Activated T-helper 2 cell treated with anti-CD3 and anti-CD28 coated beads, Interferon-gamma antibody, Interleukin-2, Interleukin-4, amounts not matched to agents 10 μg/mL and 5 μg/mL and 100 μg/mL, durations not matched to agents 14 hours and 24 hours and 36 hours (primary cell): ENCODE measurements around the gene RASAL2. TPM values are rescaled to one million over a fixed set of nuclear protein-coding genes. Genes with fewer than 3 reads are reported as not detected.
"Not testable (repeated sequence)": the region's sequence is repeated elsewhere in the genome, so short reads cannot be mapped to it uniquely, and the experiment has no call there.

ENCODE experiments used
- DNase-seq: peaks from one replicate; pipeline ENCODE4 v3.0.0; 2021; ENCODE audit warnings: low spot score
- H3K27ac Mint-ChIP-seq: one replicate; pipeline ENCODE4 v1.8.0; 2021; ENCODE audit warnings: mixed read lengths
- H3K27me3 Mint-ChIP-seq: one replicate; pipeline ENCODE4 v1.8.0; 2021; ENCODE audit warnings: low read depth, mixed read lengths
- H3K36me3 Mint-ChIP-seq: one replicate; pipeline ENCODE4 v1.8.0; 2021; ENCODE audit warnings: low read depth, mixed read lengths
- H3K4me1 Mint-ChIP-seq: one replicate; pipeline ENCODE4 v1.8.0; 2021; ENCODE audit warnings: low read depth, mixed read lengths
- H3K4me3 Mint-ChIP-seq: one replicate; pipeline ENCODE4 v1.8.0; 2021; ENCODE audit warnings: low read depth, mild to moderate bottlenecking, moderate library complexity, mixed read lengths
- H3K9me3 Mint-ChIP-seq: one replicate; pipeline ENCODE4 v1.8.0; 2021; ENCODE audit warnings: mixed read lengths
- intact Hi-C: fragments of 100-400 bp; cut with micrococcal nuclease; formaldehyde crosslinking; loops from one replicate; pipeline ENCODE4 v1.15.1; 2023
- total RNA-seq: library from RNA; stranded (reverse); gene quantifications from 2 replicates; pipeline ENCODE4 v1.2.3, GENCODE V29; 2022

The RASAL2 gene
- total RNA-seq, 1 donor from 2014 or later = 0.43 TPM

DNA sequence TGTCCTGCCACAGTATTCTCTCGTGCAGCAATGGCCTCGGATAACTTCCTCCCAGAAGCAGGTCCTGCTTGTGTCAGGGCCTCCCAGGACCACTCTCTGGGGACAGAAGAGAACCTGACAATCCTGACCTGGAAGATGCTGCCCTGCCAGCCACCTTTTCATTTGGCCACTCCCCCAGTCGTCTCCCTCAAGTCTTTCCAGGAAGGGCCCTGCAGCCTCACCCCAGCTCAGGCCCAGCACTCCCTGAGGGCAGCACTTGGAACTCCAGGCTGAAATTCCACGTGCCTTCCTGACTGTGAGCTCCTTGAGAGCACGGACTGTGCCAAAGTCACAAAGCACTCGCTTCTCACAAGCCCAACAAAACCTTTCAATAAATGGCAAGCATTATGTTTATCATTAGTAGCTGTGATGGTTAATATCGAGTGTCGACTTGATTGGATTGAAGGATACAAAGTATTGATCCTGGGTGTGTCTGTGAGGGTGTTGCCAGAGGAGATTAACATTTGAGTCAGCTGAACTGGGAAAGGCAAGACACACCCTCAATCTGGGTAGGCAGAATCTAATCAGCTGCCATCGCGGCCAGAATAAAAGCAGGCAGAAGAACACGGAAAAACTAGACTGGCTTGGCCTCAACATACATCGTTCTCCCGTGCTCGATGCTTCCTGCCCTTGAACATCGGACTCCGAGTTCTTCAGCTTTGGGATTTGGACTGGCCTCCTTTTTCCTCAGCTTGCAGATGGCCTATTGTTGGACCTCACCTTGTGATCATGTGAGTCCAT, 405.2 kb downstream of the RASAL2 start:
- intact Hi-C loops = no loop called here
- no peaks in the 10 kb centered on the region for H3K36me3 Mint-ChIP-seq
- H3K4me1 Mint-ChIP-seq = no peaks in the 10 kb centered on the region
- no peaks in the 10 kb centered on the region for H3K27me3 Mint-ChIP-seq
- no peak for DNase-seq
- no peak overlapping the region for H3K4me3 Mint-ChIP-seq
- no peaks in the 10 kb centered on the region for H3K9me3 Mint-ChIP-seq
- no peak overlapping the region for H3K27ac Mint-ChIP-seq

DNA sequence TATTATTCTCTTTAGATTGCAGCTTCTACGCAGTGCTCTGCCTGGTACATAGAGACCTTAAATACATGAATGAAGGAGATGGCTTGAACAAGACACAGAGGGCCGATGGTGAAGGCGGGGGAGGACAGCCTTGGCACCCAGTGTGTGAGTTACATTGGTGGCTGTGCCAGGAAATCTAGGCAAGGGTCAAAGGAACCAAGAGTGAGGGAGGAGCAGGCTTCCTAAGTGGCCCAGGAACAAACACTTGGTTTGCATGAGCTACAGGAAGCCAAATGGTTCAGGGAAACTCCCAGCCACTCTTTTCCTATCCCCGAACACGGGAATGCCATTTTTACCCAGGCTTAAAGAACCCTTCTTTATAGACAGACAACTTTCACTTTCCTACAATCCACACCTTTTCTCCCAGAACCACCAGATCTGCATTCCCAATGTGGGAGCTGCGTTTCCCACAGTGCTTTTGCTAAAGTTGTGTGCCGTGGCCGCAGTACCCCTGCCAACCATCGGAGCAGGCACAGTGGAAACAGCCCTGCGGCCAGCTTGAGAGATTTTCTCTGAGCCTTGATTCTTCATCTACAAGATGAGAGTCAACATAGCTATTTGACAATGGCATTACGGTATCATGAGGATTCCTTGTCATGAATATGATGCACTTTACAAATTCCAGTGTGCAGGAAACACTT, 406.3 kb downstream of the RASAL2 start:
- Mint-ChIP-seq H3K36me3 (no peaks in the 10 kb centered on the region), H3K27ac (no peak overlapping the region), H3K9me3 (no peaks in the 10 kb centered on the region), H3K4me3 (no peak overlapping the region), H3K27me3 (no peaks in the 10 kb centered on the region), H3K4me1 (no peaks in the 10 kb centered on the region)
- intact Hi-C loops = loop anchor here (5.0 kb wide), 1 partner anchor 188 kb away; no protein-coding TSS in a partner anchor
- no peak for DNase-seq

DNA sequence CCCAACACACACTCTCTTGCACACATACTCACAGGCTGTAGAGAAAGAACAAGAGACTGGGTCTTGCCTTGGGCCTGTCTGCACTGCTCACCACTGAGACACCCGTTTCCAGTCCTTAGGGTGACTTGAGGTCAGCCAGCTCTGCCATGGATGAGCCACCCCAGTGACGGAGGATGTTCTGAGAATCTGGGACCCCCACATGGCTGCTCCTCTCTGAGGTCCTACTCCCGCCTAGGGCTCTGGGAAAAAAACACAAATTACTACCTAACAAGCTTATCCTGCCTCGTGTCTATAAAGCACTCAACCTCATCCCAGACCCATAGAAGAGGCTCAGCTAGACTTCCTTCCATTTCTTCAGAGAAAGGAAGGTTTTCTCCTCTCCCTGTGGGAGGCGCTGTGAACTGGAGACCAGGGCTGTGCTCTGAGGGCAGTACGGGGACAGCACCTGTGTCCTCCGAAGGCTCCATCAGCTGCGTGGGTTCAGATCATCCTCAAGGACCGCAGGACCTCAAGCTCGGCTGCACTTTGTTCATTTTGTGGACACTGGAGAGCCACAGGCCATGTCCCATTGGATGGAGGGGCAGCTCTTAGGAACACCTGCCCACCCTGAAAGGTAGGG, 407.1 kb downstream of the RASAL2 start:
- no peaks in the 10 kb centered on the region for H3K9me3 Mint-ChIP-seq
- H3K4me3 Mint-ChIP-seq = no peak overlapping the region
- intact Hi-C loops = loop anchor here (5.0 kb wide), 1 partner anchor 189 kb away; no protein-coding TSS in a partner anchor
- no peak overlapping the region for H3K27ac Mint-ChIP-seq
- no peak for DNase-seq
- no peaks in the 10 kb centered on the region for H3K27me3 Mint-ChIP-seq
- no peaks in the 10 kb centered on the region for H3K4me1 Mint-ChIP-seq
- H3K36me3 Mint-ChIP-seq = no peaks in the 10 kb centered on the region

DNA sequence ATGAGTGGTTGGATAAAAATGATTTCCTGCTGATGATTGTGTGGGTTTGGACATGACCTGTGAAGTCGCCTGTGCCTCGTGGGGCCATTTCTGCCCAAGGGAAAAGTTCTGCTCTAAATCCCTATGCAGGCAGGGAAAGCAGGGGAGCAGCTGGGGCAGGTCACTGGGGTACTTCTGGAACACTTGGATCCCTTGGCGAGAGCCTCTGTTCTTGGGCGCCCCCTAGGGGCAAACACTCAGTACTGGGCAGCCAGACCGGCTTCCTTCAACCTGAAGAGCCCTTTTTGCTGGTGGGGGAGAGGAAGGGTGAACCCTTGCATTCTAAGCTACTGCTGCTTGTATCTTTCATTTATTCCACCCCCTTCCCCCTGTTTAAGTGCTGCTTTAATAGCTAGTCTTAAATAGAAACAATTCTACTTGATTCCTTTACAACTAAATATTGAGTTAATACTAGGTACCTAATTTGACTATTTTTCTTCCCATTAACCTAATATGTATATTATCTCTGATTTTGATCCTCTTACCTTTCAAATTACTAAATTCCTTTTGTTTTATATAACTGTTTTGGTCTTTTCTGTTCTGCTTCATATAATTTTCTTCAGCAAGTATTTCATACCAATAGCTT, 407.9 kb downstream of the RASAL2 start:
- H3K36me3 Mint-ChIP-seq = no peaks in the 10 kb centered on the region
- peak; percentile 33 for DNase-seq
- no peak overlapping the region for H3K27ac Mint-ChIP-seq
- no peak overlapping the region for H3K4me3 Mint-ChIP-seq
- H3K4me1 Mint-ChIP-seq = no peaks in the 10 kb centered on the region
- no peaks in the 10 kb centered on the region for H3K9me3 Mint-ChIP-seq
- intact Hi-C loops = loop anchor here (5.0 kb wide), 1 partner anchor 190 kb away; no protein-coding TSS in a partner anchor
- H3K27me3 Mint-ChIP-seq = no peaks in the 10 kb centered on the region

DNA sequence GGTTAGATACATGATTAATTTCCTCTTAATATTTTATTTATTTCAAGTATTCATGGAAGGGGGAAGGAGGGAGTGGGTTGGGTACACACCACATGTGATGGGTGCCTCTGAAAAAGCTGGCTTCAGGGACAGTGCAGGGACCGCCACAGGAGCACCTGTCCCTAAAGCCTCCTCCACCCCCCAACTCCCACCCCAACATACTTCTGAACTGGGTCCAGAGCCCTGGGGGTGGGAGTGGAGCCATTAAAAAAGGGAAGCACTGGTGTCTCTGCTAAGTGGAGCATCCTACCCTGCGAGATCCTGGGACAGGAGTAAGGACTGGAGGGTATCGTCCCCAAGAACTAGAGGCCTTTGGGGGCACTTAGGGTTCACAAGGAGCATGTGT, 408.4 kb downstream of the RASAL2 start:
- DNase-seq = no peak
- Mint-ChIP-seq H3K27me3 (no peaks in the 10 kb centered on the region), H3K4me3 (no peak overlapping the region), H3K9me3 (no peaks in the 10 kb centered on the region), H3K36me3 (no peaks in the 10 kb centered on the region), H3K4me1 (no peaks in the 10 kb centered on the region), H3K27ac (no peak overlapping the region)
- intact Hi-C loops = loop anchor here (5.0 kb wide), 1 partner anchor 190 kb away; no protein-coding TSS in a partner anchor

DNA sequence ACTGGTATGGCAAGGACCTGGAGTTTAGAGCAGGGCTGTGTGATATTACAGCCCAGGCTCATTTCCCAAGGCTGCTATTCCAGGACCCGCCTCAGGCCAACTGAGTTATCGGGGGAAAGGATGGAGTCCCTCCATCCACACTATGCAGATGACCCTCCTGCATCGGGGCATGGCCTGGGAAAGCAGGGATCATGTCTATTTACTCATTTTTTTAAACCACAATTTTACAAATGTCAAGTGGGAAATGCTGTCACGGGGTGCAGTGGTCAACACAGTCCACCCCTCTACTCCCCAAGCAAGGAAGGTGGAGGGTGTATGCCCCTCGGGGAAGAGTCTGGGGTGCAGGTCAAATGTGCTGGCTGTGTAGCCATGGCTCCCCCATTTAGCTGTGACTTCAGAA, 409.0 kb downstream of the RASAL2 start:
- Mint-ChIP-seq H3K36me3 (no peaks in the 10 kb centered on the region), H3K27me3 (no peaks in the 10 kb centered on the region), H3K4me3 (no peak overlapping the region), H3K9me3 (no peaks in the 10 kb centered on the region), H3K4me1 (no peaks in the 10 kb centered on the region), H3K27ac (no peak overlapping the region)
- intact Hi-C loops = loop anchor here (5.0 kb wide), 1 partner anchor 191 kb away; no protein-coding TSS in a partner anchor
- no peak for DNase-seq

DNA sequence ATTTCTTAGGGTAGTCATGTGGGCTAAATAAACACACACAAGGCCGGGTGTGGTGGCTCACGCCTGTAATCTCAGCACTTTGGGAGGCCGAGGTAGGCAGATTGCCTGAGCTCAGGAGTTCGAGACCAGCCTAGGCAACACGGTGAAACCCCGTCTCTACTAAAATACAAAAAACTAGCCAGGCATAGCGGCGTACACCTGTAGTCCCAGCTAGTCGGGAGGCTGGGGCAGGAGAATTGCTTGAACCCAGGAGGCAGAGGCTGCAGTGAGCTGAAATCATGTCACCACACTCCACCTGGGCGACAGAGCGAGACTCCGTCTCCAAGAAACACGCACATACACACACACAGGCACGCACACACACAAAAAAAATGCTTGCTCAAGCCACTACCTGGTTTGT, 409.4 kb downstream of the RASAL2 start:
- not testable (repeated sequence) for DNase-seq, H3K27me3 Mint-ChIP-seq, H3K4me1 Mint-ChIP-seq, H3K9me3 Mint-ChIP-seq, H3K27ac Mint-ChIP-seq, H3K36me3 Mint-ChIP-seq, H3K4me3 Mint-ChIP-seq
- intact Hi-C loops = loop anchor here (5.0 kb wide), 1 partner anchor 191 kb away; no protein-coding TSS in a partner anchor

DNA sequence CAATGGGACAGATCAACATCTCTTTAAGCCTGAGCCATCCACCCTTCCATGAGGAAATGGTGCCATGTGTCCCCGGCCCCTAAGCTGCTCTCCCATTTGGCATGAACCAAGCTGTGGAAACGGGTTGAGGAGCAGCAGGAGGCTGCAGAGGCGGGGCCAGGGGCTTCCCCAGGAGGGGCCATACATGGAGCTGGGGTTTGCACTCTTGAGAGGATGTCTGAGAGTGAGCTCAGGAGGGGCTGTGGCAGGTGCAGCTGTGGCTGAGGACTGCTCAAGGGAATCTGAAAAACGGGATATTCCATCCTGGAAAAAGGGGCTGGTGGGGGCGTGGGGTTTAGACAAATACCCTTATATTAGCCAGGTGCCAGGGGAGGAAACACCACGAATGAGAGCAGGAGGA, 409.9 kb downstream of the RASAL2 start:
- intact Hi-C loops = loop anchor here (5.0 kb wide), 1 partner anchor 192 kb away; no protein-coding TSS in a partner anchor
- Mint-ChIP-seq H3K27me3 (no peaks in the 10 kb centered on the region), H3K9me3 (no peaks in the 10 kb centered on the region), H3K4me1 (no peaks in the 10 kb centered on the region), H3K36me3 (no peaks in the 10 kb centered on the region), H3K4me3 (no peak overlapping the region), H3K27ac (no peak overlapping the region)
- no peak for DNase-seq

DNA sequence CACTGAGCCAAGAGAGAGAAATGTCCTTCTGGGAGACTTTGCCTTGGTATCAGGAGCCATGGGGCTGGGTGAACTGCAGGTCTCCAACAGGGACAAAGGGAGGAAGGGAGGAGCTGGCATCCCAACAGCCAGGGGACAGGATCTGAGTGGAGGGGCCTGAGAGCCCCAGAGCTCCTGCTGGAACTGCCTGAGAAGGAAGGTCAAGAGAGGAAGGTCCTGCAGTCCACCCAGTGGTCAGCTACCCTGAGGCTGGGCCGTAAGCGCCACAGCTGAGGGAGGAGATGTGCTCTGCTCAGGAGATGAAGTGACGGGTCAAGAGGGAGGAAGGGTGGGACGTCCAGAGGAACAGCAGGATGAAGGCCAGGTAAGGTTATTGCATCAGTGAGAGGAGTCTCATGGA, 410.4 kb downstream of the RASAL2 start:
- H3K4me1 Mint-ChIP-seq = no peaks in the 10 kb centered on the region
- no peak overlapping the region for H3K4me3 Mint-ChIP-seq
- no peaks in the 10 kb centered on the region for H3K36me3 Mint-ChIP-seq
- H3K27ac Mint-ChIP-seq = no peak overlapping the region
- no peaks in the 10 kb centered on the region for H3K27me3 Mint-ChIP-seq
- no peak for DNase-seq
- intact Hi-C loops = loop anchor here (5.0 kb wide), 1 partner anchor 192 kb away; no protein-coding TSS in a partner anchor
- H3K9me3 Mint-ChIP-seq = no peaks in the 10 kb centered on the region

DNA sequence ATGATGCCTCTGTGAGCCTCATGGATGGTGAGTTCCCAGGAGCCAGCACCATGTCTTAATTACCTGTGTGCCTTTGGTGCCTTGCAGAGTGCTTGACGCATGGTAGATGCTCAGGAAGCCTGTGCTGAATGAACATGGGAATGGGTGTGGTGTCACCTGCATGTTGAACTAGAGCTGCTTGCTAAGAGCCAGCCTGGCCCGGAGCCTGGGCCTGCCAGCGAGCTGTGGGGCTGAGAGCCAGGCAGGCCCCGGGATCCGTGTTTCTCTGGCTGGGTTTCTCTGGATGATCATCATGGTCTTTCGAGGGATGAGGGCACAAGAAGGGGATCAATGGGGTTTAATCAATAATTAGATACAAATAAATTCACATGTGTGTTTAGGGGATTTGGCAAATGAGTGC, 412.3 kb downstream of the RASAL2 start:
- H3K4me1 Mint-ChIP-seq = no peaks in the 10 kb centered on the region
- DNase-seq = no peak
- H3K4me3 Mint-ChIP-seq = no peak overlapping the region
- H3K27me3 Mint-ChIP-seq = no peaks in the 10 kb centered on the region
- H3K36me3 Mint-ChIP-seq = no peaks in the 10 kb centered on the region
- intact Hi-C loops = no loop called here
- H3K9me3 Mint-ChIP-seq = no peaks in the 10 kb centered on the region
- no peak overlapping the region for H3K27ac Mint-ChIP-seq

DNA sequence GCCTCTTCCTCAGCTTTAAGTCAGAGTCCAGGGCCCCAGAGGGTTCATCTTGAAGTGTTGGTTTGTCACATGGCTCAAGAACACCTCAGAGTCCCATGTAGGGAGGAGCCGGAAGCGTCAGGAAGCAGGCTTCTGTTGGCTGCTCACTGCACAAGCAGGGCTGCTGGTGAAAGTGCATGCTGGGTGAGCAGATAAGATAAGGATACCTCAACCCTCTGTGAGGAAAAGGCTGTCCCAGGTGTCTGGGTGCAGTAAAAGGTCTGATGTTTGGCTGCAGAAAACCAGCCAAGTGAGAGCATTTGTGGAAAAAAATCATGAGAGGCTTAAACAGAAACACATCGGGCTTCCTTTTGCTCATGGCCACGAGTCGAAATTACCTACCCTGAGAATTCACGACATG, 412.8 kb downstream of the RASAL2 start:
- Mint-ChIP-seq H3K27me3 (no peaks in the 10 kb centered on the region), H3K4me1 (no peaks in the 10 kb centered on the region), H3K27ac (no peak overlapping the region), H3K9me3 (no peaks in the 10 kb centered on the region), H3K4me3 (no peak overlapping the region), H3K36me3 (no peaks in the 10 kb centered on the region)
- DNase-seq = no peak
- intact Hi-C loops = no loop called here

DNA sequence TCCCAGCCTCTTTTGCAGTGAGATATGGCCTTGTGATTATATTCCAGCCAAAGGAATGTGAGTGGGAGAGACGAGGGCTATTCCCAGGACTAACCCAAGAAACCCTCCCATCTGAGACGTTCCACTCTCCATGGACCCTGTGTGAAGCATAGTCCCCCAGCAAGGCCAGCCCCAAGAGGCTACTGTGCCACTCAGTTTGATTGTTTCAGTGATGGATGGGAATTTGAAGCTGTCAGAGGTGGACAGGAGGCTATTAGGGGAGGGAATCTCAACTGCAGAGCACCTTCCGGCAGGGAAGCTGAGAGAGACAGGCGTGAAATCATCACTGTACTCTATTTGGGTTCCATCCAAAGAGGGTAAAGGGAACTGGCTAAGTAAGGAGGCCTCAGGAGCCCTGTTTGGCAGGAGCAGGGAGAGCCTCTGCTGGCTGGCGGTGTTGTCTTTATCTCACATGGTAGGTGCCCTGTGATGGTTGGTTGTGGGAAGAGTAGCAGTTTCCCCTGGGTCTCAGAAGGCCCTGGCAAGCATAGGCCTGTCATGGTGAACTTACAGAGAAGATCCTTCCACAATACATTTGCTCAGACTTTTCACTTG, 415.6 kb downstream of the RASAL2 start:
- Mint-ChIP-seq H3K9me3 (no peaks in the 10 kb centered on the region), H3K36me3 (no peaks in the 10 kb centered on the region), H3K27ac (no peak overlapping the region), H3K27me3 (no peaks in the 10 kb centered on the region), H3K4me1 (no peaks in the 10 kb centered on the region), H3K4me3 (no peak overlapping the region)
- intact Hi-C loops = no loop called here
- no peak for DNase-seq
